Measurements from ENCODE around the gene B3GNT5.

The B3GNT5 gene

GRCh38 chr3:183269345-183269744 lies 16.3 kb downstream of the B3GNT5 start:
- DNase-seq (ENCODE audit: low read depth), result no peak
- no peak for TF ChIP-seq CTCF (IDR thresholded peaks at IDR 0.05; ENCODE audit: insufficient read depth, low read depth, low read length, missing control alignments)
- no peak overlapping the region for H3K4me3 ChIP-seq (ENCODE audit: low read length)

- no peak for DNase-seq (ENCODE audit: low read depth)
- no peak for TF ChIP-seq CTCF (IDR thresholded peaks at IDR 0.05; ENCODE audit: insufficient read depth, low read depth, low read length, missing control alignments)
- no peak overlapping the region for H3K4me3 ChIP-seq (ENCODE audit: low read length)
Measured at GRCh38 chr3:183270344-183270743, 17.3 kb downstream of the B3GNT5 start.

- no peak for TF ChIP-seq CTCF (IDR thresholded peaks at IDR 0.05; ENCODE audit: insufficient read depth, low read depth, low read length, missing control alignments)
- DNase-seq (ENCODE audit: low read depth), result no peak
- H3K4me3 ChIP-seq (ENCODE audit: low read length), result no peak overlapping the region
Measured at GRCh38 chr3:183272142-183272541, 19.1 kb downstream of the B3GNT5 start.

- no peak overlapping the region for H3K4me3 ChIP-seq (ENCODE audit: low read length)
- no peak for TF ChIP-seq CTCF (IDR thresholded peaks at IDR 0.05; ENCODE audit: insufficient read depth, low read depth, low read length, missing control alignments)
- no peak for DNase-seq (ENCODE audit: low read depth)
Measured at GRCh38 chr3:183272791-183273190, 19.7 kb downstream of the B3GNT5 start.

GRCh38 chr3:183274609-183275008 lies 21.6 kb downstream of the B3GNT5 start:
- DNase-seq (ENCODE audit: low read depth), result peak; percentile 85
- no peak overlapping the region for H3K4me3 ChIP-seq (ENCODE audit: low read length)
- TF ChIP-seq CTCF (IDR thresholded peaks at IDR 0.05; ENCODE audit: insufficient read depth, low read depth, low read length, missing control alignments), result no peak

- DNase-seq (ENCODE audit: low read depth), result peak; percentile 79
- no peak overlapping the region for H3K4me3 ChIP-seq (ENCODE audit: low read length)
- TF ChIP-seq CTCF (IDR thresholded peaks at IDR 0.05; ENCODE audit: insufficient read depth, low read depth, low read length, missing control alignments), result no peak
Measured at GRCh38 chr3:183275418-183275817, 22.4 kb downstream of the B3GNT5 start.

GRCh38 chr3:183275937-183276336 lies 22.9 kb downstream of the B3GNT5 start:
- H3K4me3 ChIP-seq (ENCODE audit: low read length), result no peak overlapping the region
- DNase-seq (ENCODE audit: low read depth), result no peak
- no peak for TF ChIP-seq CTCF (IDR thresholded peaks at IDR 0.05; ENCODE audit: insufficient read depth, low read depth, low read length, missing control alignments)
